Activated CD8-positive, alpha-beta memory T cell treated with anti-CD3 and anti-CD28 coated beads for 36 hours (primary cell): ENCODE measurements around the gene MYO9B. TPM values are rescaled to one million over a fixed set of nuclear protein-coding genes. Genes with fewer than 3 reads are reported as not detected.
"Not testable (repeated sequence)": the region's sequence is repeated elsewhere in the genome, so short reads cannot be mapped to it uniquely, and the experiment has no call there.

Experiments
- CTCF ChIA-PET: fragments of 350-600 bp; sonication (Branson Sonifier 250); formaldehyde crosslinking; loops from one replicate; lab custom pipeline; 2021; ENCODE audit warnings: antibody characterized with exemption; lab: Charles Lee
- POLR2A ChIA-PET: fragments of 350-600 bp; sonication (Branson Sonifier 250); formaldehyde crosslinking; loops from one replicate; lab custom pipeline; 2021; ENCODE audit warnings: antibody characterized with exemption; lab: Charles Lee
- total RNA-seq, 2 experiments: library from RNA; stranded (reverse); gene quantifications; one replicate each; pipeline ENCODE4 v1.2.3, GENCODE V29; 2021

MYO9B gene
- total RNA-seq, 2 experiments from 2014 or later, result 100 to 105 TPM

DNA sequence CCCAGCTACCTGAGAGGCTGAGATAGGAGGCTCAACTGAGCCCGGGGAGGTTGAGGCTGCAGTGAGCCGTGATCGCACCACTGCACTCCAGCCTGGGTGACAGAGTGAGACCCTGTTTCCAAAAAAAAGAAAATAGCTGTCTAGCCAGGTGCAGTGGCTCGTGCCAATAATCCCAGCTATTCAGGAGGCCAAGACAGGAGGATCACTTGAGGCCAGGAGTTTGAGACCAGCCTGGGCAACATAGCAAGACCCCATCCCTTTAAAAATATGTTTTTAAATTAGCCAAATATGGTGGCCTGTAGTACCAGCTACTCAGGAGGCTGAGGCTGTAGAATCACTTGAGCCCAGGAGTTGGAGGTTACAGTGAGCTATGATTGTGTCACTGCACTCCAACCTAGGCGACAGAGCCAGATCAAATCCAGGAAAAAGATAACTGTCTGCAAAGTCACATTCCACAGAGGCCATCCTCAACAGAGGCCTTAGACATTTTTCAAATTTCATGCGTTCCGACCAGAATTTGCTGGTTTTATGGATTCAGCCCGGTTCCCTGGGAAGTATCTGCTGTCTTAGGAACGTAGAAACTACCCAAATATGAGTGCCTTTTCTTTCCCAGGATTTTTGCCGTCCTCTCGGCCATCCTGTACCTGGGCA, 80.8 kb downstream of the MYO9B start:
- POLR2A ChIA-PET, result no interaction called here
- CTCF ChIA-PET, result interaction anchor here (1.1 kb wide), 1 partner anchor 13 kb away, joined by 3 read pairs; no protein-coding TSS in a partner anchor

DNA sequence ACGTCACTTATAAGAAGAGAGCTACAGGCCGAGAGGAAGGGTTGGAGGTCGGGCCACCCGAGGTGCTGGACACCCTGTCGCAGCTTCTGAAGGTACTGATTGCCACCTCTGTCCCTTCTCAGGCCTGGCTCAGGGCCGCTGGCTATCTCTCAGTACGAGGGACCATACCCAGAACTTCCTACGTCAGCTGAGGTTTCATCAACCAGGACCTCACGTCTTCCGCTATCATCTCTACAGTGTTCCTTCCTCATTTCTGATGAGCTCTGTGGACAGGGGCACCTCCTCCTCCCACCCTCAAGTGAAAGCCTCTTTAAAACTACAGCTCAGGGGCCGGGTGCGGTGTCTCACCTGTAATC, 81.3 kb downstream of the MYO9B start:
- CTCF ChIA-PET, result interaction anchor here (1.1 kb wide), 1 partner anchor 13 kb away, joined by 3 read pairs; no protein-coding TSS in a partner anchor
- POLR2A ChIA-PET, result no interaction called here

DNA sequence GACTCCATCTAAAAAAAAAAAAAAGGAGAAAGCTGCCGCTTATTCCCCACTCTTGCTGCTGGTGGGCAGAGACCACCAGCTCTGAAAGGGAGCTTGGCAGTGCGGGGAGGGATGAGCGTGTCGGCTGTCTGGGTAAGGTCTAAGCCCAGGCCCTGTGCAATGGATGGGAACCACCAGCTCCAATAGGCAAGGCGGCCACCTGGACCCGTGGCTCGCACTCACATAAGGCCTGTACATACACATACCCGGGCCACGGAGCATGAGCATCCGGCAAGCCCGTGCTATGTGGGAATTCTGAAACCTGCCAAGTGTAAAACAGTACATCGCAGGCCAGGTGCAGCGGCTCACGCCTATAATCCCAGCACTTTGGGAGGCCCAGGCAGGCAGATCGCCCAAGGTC, 83.0 kb downstream of the MYO9B start:
- ChIA-PET CTCF (no interaction called here), POLR2A (interaction anchor here (0.6 kb wide), 1 partner anchor 107 kb away, joined by 6 read pairs; no protein-coding TSS in a partner anchor)

DNA sequence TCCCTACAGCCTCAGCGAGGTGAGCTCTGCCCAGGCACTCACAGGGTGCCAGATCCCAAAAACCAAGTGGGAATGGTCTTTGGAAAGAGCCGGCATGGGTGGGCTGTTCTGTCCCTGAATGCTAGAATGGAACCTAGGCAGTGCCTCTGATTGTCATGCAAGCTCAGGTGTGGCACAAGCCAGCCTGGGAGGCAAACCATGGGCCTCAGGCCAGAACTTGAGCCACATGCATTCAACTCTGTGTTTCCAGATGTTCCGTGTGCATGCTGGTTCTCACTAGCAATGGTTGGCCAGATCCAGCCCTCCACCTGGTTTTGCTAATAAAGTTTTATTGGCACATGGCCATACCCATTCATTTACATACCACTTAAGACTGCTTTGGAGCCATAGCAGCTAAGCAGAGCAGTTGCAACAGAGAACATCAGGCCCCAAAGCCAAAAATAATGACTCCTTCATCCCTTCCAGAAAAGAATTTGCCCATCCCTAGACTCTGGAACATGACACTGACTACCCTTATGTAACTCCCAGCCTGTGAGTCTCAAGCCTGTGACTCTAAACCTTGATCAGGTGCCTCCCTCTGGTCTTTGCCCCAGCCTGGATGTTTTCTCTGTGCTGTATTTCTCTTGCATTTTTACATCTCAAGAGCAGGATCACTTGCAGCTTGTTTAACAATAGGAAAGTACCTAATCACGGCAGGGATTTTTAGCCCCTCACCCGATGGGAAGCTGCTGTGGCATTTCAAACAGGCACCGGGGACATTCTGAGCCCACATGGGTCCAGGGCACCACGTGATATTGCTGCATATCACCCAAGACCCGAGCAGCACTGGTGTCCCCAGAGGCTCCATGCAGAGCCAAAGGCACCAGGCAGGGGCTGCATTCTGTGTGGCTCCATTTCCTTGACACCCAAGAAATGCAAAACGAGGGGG, 84.2 kb downstream of the MYO9B start:
- ChIA-PET POLR2A (no interaction called here), CTCF (no interaction called here)

DNA sequence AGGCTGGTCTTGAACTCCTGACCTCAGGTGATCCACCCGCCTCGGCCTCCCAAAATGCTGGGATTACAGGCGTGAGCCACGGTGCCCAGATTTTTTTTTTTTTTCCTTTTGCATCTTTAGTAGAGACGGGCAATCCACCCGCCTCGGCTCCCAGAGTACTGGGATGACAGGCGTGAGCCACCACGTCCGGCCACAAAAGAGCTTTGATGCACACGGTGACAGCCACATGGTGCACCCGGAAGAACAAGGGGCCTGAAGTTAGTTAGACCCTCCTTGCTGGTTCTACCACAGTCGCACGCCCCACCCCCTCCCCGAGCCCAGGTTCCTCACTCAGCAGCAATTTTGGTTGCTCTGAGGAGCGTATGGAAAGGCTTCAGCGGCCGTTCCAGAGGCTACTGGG, 85.3 kb downstream of the MYO9B start:
- ChIA-PET CTCF (interaction anchor here (0.7 kb wide), 1 partner anchor 616 kb away, joined by 4 read pairs; no protein-coding TSS in a partner anchor), POLR2A (interaction anchor here (0.7 kb wide), 1 partner anchor 848 kb away, joined by 5 read pairs; no protein-coding TSS in a partner anchor)

DNA sequence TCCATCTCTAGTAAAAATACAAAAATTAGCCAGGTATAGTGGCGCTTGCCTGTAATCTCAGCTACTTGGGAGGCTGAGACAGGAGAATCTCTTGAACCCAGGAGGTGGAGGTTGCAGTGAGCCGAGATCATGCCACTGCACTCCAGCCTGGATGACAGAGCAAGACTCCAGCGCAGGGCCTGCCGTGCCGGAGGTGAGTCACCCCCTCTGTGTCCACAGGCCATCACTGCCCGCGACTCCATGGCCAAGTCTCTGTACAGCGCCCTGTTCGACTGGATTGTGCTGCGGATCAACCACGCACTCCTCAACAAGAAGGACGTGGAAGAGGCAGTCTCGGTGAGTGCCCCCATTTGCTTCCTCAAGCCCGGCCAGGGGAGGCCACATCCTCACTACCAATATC, 86.6 kb downstream of the MYO9B start:
- CTCF ChIA-PET, POLR2A ChIA-PET: not testable (repeated sequence)

DNA sequence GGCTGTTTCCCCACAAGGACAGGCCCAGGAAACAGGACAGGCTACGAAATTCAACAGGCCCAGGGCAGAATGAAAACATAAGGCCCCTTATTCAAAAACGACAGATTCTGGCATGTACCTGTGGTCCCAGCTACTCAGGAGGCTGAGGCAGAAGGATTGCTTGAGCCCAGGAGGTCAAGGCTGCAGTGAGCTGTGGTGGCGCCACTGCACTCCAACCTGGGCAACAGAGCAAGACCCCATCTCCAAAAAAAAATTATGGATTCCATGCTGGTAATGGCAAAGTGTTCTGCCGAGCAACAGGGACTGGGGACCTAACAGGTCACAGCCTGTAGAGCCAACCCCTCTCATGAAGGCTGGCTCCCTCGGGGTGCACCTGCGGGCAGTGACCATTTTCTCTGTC, 87.0 kb downstream of the MYO9B start:
- ChIA-PET POLR2A (no interaction called here), CTCF (interaction anchor here (0.6 kb wide), 1 partner anchor 174 kb away, joined by 3 read pairs; no protein-coding TSS in a partner anchor)

DNA sequence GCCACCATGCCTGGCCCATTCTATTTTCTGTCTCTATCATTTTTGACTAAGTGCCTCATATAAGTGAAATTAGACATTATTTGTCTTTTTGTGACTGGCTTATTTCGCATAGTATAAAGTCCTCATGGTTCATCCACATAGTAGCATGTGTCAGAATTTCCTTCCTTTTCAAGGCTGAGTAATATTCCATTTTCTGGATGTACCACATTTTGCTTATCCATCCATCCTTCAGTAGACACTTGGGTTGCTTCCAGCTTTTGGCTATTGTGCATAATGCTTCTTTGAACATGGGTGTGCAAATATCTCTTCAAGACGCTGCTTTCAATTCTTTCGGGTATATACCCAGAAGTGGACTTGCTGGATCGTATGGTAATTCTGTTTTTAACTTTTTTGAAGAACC, 88.1 kb downstream of the MYO9B start:
- ChIA-PET POLR2A (no interaction called here), CTCF (interaction anchor here (0.9 kb wide), 1 partner anchor 120 kb away, joined by 4 read pairs; no protein-coding TSS in a partner anchor)

DNA sequence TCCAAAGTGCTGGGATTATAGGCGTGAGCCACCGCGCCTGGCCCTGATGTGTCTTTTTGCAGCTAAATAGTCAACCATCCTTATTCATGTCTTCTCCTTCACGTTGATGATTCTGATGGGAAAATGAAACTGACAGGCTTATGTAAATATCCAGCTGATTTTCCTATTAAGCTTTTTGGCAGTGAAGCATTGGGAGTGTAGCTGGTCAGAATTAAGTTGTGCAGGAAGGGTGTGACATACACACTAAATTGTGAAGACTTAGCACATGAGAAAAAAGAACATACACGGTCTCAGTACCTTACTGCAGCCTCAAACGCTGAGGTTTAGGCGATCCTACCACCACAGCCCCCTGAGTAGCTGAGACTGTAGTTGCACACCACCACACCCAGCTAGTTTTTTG, 89.1 kb downstream of the MYO9B start:
- ChIA-PET CTCF (no interaction called here), POLR2A (no interaction called here)

DNA sequence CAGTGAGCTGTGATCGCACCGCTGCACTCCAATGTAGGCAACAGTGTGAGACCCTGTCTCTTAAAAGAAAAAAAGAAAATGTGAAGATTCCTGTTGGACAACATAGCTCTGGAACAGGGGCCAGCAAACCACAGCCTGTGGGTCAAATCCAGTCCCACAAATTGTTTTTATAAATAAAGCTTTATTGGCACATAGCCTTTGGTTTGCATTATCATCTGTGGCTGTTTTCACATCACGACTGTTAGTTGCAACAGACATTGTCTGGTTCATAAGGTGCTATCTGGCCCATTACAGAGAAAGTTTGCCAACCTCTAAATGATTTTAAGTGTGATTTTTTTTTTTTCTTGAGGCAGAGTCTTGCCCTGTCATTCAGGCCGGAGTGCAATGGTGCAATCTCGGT, 90.1 kb downstream of the MYO9B start:
- POLR2A ChIA-PET, result no interaction called here
- CTCF ChIA-PET, result interaction anchor here (0.7 kb wide), 1 partner anchor 1783 kb away, joined by 3 read pairs; no protein-coding TSS in a partner anchor

DNA sequence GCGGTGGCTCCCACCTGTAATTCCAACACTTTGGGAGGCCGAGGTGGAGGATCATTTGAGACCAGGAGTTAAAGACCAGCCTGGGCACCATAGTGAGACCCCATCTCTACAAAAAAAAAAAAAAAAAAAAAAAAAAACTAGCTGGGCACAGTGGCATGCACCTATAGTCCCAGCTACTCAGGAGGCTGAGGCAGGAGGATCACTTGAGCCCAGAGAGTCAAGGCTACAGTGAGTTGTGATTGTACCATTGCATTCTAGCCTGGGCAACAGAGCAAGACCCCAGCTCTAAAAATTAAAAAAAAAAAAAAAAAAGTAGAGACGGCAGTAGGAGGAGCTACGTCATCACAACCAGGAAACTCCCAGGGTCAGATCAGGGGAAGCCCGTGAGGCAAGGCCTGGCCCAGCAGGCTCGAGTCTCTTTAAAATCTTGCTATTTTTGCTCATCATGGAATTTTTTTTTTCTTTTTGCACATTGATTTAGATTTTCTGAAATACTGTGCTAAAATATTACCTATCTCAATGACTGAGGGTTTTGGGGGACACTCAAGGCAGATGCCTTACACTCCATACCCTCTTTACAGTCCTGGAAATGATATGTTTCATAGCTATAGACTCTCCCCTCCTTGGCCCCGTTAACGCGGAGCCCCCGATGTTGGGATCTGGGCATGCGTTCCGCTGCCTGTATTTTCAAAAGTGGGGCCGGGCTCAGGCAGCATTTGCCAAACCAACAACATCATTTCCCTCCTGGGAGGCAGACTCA, 95.1 kb downstream of the MYO9B start:
- ChIA-PET POLR2A (no interaction called here), CTCF (interaction anchor here (0.6 to 0.7 kb wide), 5 partner anchors 21 to 327 kb away, joined by 3 to 5 read pairs (median 4); no protein-coding TSS in a partner anchor)

DNA sequence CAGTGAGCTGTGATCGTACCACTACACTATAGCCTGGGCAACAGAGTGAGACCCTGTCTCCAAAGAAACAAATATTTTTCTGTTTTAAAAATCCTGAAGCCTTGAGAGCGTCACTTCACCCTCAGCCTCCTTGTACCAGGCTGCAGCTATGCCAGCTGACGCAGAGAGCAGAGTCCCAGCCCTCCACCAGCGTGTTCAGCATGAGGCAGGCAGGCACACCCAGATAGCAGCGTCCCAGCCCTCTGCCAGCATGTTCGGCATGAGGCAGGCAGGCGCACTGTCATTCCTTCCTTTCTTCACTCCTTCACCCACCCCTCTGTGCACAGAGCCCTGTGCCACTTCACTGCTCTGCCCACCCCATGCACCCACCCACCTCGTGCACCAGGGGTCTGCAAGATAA, 96.3 kb downstream of the MYO9B start:
- ChIA-PET POLR2A (no interaction called here), CTCF (interaction anchor here (0.6 kb wide), 1 partner anchor 1824 kb away, joined by 5 read pairs; no protein-coding TSS in a partner anchor)

DNA sequence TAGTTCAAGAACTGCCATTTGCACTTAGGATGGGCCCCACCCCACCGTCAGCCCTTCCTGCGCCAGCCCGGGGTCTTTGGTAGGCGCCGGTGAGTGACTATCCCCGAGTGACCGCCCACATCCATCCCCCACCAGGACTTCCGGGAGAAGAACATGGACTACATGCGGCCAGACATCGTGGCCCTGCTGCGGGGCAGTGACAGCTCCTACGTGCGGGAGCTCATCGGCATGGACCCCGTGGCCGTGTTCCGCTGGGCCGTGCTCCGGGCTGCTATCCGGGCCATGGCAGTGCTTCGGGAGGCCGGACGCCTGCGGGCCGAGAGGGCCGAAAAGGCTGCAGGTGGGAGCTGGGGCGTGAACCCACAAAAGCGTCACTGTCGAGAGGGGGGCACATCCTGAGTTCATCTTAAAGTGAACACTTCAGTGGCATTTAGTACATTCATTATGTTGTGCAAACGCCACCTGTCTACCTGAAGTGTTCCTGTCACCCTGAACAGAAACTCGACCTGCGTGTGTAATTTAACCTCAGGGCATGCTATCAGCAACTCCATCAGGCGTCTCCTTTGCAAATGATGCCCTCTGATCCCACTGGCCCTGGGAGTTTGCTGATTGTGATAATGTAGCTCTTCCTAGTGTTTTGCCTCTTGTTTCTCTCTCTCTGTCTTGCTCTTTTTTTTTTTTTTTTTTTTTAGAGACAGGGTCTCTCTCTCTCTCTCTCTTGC, 97.2 kb downstream of the MYO9B start:
- ChIA-PET POLR2A (interaction anchor here (0.6 kb wide), 2 partner anchors 15 to 720 kb away, joined by 4 to 5 read pairs; no protein-coding TSS in a partner anchor), CTCF (interaction anchor here (0.8 to 1.3 kb wide), 2 partner anchors 9 to 63 kb away, joined by 3 to 4 read pairs; no protein-coding TSS in a partner anchor)

DNA sequence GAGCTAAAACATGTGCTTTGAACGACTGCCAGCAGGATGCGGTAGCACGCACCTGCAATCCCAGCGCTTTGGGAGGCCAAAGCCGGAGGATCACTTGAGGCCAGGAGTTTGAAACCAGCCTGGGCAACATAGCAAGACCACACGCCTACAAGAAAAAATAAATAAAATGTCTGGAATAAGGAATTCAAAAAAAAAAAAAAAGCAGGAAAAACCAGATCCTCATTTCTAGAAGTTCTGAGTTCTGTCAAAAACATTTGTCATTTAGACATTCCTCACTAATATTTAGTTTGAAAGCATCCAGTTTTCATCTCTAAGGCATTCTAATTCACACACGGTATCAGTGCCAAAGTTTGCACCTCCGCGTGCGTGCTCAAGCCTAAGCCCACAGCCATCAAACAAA, 102.7 kb downstream of the MYO9B start:
- ChIA-PET CTCF (no interaction called here), POLR2A (no interaction called here)

DNA sequence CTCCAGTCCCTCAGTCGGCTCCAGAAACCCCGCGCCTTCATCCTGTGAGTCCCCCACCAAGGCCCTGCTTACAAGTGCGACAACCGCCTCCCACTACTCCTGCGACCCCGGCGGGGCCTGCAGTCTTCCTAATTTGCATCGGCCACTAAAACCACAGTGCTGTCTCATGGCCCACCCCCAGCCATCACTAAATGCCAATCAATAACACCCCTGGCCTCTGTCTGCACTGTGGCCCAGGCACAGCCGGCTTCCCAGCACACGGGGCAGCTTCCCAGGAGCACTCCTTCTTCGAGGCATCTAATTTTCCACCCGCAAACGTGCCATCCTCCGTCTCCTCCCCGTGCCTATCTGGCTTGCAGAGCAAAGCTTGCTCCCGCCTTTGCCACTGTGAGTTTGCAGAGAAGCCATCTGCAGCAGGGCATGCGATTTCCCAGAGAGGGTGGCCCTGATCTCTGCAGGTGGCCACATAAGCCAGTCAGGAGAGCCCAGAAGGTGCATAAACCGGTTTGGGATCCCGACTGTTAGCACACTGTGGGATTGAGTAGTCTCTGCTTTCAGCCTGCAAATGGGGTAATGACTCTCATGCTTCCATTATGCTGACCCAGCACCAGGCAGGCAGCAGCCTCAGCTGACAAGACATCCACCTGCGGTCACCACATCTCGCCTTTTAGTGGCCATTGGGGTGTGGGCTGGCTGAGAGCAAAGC, 105.6 kb downstream of the MYO9B start:
- CTCF ChIA-PET, result interaction anchor here (0.6 kb wide), 1 partner anchor 50 kb away, joined by 3 read pairs; no protein-coding TSS in a partner anchor
- POLR2A ChIA-PET, result no interaction called here

DNA sequence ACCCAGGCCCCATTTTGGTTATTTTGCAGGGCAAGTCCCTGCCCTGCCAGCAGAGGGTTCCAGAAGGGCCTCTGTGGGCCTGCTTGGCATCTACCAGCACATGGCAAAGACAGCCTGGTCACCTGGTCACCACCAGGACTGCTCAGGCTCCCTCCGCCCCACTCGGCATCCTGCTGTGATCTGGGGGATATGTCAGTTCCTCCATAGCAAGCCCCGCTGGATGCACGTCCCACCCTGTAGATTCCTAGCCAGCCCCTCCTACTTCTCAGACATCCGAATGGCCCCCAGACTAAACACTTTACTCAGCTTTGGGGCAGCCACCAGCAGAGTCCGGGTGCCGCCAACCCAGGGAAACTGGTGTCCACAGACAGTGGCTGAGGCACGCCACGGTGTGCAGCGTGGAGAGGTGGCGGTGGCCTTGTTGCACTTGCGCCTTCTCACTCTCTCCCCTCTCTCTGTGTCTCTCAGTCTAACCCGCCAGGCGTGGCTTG, 107.7 kb downstream of the MYO9B start:
- CTCF ChIA-PET, result interaction anchor here (0.7 to 1.5 kb wide), 5 partner anchors 10 to 99 kb away, joined by 3 to 5 read pairs (median 4); partner anchors contain the start of gene USE1
- POLR2A ChIA-PET, result interaction anchor here (0.6 to 1.9 kb wide), 4 partner anchors 32 to 568 kb away, joined by 3 to 8 read pairs (median 4); partner anchors contain the start of genes FCHO1, MYO9B and USE1

DNA sequence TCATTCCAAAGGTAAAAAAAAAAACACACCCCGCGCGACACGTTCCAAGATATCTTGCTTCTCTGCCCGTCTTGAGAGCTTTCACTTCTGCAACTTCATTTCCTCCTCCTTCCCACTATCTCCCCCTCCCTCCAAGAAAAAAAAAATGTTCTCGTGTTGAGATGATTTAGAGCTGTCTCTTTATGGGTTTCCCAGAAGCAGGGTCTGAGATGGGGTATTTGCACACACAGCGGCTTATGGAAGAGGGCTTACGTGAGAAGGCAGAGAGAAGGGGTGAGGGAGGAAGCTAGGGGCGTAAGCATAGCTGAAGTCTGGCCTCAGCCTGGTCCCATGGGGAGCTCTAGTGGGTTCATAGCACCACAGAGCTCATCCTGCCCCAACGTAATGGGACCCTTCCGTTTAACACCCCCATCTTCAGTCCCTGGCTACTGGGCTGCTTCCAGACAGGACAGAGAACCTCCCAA, 108.3 kb downstream of the MYO9B start:
- ChIA-PET POLR2A (interaction anchor here (0.6 to 1.9 kb wide), 5 partner anchors 10 to 320 kb away, joined by 3 to 8 read pairs (median 3); partner anchors contain the start of genes MYO9B and USE1), CTCF (interaction anchor here (0.6 to 1.5 kb wide), 6 partner anchors 9 to 121 kb away, joined by 3 to 5 read pairs (median 4); partner anchors contain the start of gene USE1)
